ENCODE measurements around the gene TPI1.
"Not testable (repeated sequence)": the region's sequence is repeated elsewhere in the genome, so short reads cannot be mapped to it uniquely, and the experiment has no call there.

TPI1 gene

DNA sequence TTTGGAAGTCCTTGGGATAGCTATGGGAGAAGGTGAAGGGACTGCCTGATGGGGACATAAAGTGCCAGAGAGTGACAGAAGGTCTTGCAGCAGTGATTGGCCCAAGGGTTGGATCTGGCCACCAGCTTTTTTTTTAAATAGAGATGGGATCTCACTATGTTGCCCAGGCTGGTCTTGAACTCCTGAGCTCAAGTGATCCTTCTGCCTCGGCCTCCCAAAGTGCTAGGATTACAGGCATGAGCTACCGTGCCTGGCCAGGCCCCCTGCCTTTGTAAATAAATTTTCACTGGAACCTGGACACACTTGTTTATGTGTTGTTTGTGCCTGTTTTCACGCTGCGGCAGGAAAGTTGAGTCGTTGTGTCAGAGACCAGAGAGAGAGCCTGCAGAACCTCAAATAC, 2.0 kb upstream of the TPI1 start:
- DNase-seq (ENCODE audit: insufficient read length, low spot score); FAIRE-seq: not testable (repeated sequence)

DNA sequence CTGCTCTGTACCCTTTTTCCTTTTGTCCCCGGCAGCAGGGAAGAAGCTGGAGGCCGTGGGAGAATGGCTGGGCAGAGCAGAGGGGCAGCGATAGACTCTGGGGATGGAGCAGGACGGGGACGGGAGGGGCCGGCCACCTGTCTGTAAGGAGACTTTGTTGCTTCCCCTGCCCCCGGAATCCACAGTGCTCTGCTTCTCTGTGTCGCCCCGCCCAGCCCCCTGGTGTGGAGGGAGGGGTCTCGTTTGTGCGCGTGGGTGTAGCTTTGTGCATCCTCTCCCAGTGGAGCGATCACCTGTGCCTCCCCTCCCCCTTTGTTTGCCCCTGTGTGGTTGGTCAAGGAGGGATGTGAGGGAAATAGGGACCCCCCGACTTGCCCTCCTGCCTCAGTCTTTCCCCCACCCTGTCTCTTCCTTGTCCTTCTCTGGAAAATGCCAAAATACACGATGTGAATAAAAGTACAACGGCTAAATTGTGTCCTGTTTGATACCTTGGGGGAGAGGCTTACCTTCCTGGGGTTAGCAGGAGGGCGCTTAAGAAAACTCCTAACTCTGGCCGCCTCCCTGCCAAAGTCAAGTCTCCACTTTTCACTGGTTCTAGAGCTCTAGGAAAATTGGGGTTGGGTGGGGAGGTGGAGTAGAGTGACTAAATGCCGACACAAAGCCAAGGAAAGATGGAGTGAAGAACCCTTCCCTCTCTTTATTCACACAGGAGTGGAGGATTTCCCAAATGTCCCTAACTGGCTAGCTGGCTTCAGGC, 990 bp upstream of the TPI1 start:
- no peak for FAIRE-seq
- no peak for DNase-seq (ENCODE audit: insufficient read length, low spot score)

DNA sequence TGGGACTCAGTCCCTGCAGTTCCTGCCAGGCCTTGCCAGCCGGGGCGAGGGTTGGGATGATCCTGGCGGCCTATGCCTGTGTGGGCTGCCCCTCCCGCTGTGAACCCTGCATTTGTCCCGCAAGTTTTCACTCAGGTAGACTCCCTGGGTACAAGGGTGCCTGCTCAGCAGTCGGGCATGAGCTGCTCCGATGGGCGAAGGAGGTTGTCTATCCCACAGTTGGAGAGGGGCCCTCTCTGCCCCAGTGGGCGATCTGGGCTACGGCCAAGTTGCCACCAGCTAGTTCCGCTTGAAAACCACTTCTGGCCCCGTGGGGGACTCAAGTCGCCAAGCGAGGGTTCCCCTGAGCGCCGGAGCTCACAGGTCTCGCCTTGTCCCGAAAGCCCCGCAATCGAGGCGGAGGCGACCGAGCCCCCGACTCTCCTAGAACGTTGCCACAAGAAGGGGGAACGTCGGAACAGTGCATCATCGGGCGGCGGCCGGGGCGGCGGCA, 365 bp upstream of the TPI1 start:
- peak; percentile 89 for FAIRE-seq

DNA sequence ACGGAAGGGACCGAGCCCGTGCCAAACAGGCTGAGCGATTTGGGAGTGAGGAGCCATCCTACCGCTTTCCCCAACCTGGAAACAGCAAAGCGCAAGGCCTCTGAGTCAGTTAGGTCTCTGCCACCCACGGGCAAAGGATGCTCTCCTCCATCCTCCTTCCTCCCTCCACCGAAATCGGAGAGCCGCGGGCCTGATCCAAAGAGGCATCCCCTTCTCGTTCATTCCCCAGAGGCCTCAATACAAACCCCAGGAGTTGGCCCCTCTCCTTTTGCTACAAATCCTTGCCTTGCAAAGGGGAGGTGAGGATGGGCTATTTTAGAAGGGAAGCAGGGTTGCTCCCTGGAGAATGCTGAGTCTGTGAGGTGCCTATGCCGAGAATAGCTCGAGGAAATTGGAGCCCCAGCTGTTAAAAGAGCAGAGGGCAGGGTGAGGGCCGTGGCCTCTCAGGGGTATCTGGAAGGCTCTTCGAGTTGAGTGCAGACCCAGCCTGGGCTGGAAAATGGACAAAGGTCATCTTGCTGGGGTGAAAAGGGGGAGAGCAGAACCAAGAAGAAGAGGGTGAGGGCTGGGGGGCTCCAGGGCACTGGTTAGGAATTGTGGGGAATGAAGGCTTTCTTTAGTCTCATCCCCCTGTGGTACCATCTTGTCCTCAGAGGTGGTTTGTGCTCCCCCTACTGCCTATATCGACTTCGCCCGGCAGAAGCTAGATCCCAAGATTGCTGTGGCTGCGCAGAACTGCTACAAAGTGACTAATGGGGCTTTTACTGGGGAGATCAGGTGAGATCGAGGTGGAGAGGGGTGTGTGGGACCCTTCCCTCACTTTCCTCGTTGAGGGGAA, 1.1 kb downstream of the TPI1 start:
- DNase-seq (ENCODE audit: insufficient read length, low spot score), result no peak
- peak; percentile 54 for FAIRE-seq

More for the DNA sequence above, 365 bp upstream of the TPI1 start:
- DNase-seq (ENCODE audit: insufficient read length, low spot score), result no peak

DNA sequence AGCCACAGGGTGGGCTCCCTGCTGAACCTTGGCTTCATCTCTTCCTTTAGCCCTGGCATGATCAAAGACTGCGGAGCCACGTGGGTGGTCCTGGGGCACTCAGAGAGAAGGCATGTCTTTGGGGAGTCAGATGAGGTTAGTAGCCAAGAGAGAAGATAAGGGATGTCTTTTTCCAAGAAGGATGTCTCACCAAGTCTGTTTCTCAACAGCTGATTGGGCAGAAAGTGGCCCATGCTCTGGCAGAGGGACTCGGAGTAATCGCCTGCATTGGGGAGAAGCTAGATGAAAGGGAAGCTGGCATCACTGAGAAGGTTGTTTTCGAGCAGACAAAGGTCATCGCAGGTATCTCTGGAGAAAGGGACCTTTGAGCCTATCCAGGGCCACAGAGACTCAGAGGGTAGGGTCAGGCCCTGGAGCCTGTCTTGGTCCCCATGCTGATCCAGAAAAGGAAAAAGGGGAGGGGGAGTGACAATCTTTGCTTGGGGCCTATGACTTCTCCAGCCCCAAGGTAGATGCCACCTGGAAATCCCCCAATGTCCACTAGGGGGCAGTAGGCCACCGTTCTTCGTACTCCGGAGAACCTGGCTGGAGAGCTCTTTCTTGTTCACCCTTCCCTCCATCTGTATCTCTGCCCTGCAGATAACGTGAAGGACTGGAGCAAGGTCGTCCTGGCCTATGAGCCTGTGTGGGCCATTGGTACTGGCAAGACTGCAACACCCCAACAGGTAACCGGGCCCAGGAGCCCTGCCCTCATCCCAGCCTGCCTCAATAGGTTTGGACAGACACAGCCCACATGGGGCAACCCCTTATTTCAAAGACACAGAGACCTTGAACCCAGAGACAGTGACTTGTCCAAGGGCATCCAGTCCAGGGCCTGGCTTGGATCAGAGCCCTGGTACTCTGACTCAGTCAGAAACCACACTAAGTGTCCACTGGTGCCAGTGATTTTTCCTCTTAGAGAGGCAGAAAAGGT, 2.0 kb downstream of the TPI1 start:
- DNase-seq (ENCODE audit: insufficient read length, low spot score), result peak; percentile 73

DNA sequence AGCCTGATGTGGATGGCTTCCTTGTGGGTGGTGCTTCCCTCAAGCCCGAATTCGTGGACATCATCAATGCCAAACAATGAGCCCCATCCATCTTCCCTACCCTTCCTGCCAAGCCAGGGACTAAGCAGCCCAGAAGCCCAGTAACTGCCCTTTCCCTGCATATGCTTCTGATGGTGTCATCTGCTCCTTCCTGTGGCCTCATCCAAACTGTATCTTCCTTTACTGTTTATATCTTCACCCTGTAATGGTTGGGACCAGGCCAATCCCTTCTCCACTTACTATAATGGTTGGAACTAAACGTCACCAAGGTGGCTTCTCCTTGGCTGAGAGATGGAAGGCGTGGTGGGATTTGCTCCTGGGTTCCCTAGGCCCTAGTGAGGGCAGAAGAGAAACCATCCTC, 3.0 kb downstream of the TPI1 start:
- not testable (repeated sequence) for DNase-seq (ENCODE audit: insufficient read length, low spot score); FAIRE-seq

More for the DNA sequence above, 2.0 kb downstream of the TPI1 start:
- peak; percentile 93 for FAIRE-seq

DNA sequence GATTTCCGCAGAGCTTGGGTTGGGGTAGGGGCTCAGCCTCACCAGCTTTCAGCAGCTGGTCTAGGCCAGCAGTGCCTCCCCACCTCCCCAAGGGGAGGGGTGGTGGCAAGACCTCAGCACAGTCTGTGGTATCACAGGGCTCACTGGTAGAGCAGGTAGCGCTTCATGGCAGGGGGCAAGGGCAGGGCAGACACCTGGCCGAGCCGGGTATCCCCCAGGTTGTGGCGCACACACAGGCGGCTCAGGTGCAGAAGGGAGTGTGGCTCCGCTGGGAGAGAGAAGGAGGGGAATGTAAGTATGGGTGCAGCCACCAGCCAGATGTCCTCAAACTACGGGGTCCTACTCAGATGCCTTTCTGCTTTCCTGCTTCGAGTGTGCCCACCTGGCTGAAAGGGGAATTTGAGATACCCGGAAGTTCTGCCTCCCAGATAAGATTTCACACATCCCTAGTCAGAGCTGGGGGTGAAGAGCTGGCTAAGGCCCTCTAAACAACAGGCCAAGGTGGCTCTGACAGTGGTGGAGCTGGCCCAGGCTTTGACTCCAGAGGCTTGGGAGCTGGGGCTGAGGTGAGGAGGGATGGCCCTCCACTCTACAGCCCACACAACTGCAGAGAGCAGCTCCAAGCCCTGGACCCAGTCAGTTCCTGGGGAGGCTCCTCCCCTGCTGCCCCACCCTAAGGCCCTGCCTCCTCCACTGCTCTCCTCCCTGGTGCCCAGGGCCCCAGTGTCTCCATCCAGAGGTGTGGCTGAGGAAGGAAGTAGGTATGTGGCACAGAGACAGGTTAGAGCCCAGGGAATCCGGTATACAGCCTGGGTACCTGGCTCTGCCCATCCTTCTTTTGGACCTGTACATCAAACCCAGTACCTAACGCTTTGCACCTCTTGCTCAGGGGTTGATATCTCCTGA, 4.0 kb downstream of the TPI1 start:
- FAIRE-seq (no peak), DNase-seq (ENCODE audit: insufficient read length, low spot score) (no peak)

DNA sequence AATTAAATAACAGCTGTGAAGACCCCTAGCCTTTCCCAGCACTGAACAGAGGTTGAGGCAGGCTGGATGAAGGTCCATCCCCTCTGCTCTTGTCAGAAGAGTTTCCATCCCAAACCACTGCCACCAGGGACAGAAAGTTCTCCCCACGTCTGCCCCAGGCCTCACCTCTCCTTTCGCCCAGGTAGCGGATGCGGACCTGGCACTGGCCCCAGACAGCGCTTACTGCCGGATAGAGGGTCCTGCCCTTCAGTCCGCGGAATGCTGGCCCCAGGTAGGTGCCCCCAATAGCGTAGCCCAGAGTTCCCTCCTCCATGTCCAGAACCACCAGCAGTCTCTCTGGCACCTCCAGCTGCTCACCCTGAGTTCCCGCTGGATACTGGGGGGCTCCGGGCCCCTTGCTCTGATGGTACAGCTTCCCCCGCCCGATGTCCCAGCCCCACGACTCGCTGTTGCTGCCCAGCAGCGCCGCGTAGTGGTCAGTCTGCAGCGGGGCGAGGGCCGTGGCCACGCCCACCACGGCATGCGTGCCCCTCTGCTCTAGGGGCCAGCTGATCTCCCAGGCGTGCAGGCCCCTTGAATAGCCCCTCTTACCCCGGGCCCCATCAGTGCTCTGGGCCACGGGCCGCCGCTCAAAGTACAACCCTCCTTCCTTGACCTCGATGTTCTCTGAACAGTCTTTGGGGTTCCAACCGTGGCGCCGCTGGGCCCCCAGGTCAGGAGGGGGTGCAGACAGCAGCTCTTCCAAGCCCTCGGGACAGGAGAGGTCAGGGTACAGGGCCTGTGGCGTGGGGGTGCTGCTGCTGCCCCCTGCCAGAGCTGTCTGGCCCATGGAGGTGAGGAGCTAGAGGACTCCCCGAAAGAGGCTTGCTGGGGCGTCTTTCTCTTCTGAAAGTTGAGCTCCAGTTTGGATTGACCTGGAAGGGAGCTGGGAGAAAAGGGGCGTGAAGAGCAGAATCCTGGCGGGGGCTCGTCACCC, 5.0 kb downstream of the TPI1 start:
- DNase-seq (ENCODE audit: insufficient read length, low spot score) (no peak), FAIRE-seq (peak; percentile 70)

DNA sequence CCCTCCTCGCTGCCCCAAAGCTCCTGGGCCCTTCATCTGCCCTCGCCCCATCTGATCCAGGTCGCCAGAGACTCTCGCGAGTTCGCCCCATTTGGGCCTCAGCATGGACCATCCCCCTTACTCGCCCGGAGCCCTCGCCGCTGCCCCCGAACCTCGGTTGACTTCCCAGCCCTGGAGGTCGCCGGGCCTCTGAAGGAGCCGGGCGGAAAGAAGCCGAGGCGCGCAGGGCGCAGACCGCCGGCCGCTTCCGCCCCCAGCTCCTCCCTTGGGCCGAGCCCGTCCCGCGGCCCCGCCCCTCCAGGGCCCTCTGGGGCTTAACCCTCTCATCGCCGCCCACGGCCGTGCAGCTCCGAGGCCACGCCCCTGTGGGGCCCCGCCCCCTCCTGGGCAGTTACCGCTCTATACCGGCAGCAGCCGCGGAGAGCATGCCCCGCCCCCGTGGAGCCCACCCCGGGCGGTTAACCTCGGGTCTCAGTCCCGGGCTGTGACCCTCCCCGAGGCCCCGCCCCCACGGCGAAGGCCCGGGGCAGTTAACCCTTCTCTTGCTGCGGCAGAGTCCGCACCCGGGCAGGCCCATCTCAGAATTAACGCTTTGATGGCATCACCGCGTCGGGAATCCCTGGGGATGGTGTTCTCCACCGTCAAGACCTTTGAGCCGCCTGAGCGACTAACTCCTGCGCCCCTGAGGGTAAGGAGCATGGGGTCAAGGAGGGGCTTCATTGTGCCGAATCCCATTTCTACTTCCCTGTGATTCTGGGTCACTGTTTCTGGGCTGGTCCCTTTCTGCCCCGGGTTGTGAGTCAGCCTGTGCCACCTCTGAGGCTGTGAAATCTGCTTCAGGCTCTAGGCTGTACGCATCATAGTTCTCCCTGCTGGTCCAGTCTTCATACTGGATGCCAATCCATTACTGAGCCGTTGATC, 6.0 kb downstream of the TPI1 start, which contains the start of gene SPSB2:
Gene SPSB2 (minus strand): TSS at position 210 of the 921 bp plus-strand sequence. CDS start 402 bp downstream, outside the sequence.
- peak; percentile 78 for FAIRE-seq
- peak; percentile 89 for DNase-seq (ENCODE audit: insufficient read length, low spot score)

DNA sequence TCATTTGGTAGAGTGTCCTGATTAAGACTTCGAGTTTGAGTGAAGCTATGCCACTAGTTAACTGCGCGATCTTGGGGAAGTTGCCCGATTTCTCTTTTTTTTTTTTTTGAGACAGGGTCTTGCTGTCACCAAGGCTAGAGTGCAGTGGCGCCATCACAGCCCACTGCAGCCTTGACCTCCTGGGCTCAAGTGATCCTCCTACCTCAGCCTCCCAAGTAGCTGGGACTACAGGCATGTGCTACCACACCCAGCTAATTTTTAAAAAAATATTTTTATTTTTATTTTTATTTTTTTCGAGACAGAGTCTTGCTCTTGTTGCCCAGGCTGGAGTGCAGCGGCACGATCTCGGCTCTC, 6.7 kb downstream of the TPI1 start:
- FAIRE-seq; DNase-seq (ENCODE audit: insufficient read length, low spot score): not testable (repeated sequence)

DNA sequence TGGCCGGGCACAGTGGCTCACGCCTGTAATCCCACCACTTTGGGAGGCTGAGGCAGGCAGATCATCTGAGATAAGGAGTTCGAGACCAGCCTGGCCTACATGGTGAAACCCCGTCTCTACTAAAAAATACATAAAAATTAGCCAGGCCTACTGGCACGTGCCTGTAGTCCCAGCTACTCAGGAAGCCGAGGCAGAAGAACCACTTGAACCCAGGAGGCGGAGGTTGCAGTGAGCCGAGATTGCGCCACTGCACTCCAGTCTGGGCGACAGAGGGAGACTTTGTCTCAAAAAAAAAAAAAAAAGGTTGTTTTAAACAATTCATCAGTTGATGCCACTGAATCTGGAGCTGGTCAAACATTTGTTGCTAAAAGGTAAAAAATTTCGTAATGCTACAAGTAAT, 12.5 kb downstream of the TPI1 start:
- FAIRE-seq; DNase-seq (ENCODE audit: insufficient read length, low spot score): not testable (repeated sequence)

DNA sequence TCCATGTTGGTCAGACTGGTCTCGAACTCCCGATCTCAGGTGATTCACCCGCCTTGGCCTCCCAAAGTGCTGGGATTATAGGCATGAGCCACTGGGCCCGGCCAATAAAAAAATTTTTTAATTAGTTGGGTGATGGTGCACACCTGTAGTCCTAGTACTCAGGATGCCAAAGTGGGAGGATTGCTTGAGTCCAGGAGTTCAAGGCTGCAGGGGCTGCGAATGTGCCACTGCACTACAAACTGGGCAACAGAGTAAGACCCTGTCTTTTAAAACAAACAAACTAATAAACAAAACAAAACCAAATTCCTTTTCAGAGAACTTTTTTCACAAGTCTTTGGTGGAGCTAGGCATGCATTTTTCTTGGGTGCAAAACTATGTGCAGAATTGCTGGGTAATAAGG, 15.9 kb downstream of the TPI1 start:
- DNase-seq (ENCODE audit: insufficient read length, low spot score) (no peak), FAIRE-seq (no peak)

DNA sequence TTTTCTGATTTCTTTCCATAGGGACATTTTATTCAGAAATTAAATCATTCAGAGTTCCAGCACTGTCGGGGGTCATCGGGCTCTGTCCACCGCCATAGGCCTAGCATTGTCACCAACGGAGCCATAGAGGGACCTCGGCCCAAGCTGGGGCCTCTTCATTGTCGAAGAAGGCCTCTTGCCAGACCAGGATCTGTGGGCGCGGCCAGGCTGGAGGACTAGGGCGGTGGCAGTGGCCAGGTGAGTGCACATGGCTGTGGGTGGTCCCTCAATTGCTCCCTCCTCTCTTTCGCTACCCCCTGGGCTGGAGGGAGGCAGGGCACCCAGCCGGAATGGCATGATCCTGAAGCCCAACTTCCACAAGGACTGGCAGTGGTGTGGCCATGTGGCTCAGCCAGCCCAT, 16.4 kb downstream of the TPI1 start:
- DNase-seq (ENCODE audit: insufficient read length, low spot score), result no peak
- no peak for FAIRE-seq

DNA sequence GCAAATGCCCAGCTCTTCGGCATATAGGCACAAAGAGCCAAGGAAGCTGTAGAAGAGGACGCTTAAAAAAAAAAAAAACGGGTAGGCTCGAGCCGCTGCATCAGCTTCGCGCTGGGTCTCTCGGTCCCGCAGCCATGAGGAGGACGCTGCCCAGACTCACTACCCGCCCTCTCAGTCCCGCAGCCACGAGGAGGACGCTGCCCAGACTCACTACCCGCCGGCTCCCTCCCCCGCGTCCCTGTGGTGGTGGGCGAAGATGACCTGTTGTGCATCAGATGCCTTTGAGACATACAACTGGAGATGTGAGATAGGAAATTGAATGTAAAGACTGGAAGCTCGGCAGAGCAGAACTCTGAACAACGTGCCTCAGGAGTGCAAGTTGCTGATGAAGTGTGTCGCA, 17.2 kb downstream of the TPI1 start:
- FAIRE-seq, result no peak
- DNase-seq (ENCODE audit: insufficient read length, low spot score), result no peak

DNA sequence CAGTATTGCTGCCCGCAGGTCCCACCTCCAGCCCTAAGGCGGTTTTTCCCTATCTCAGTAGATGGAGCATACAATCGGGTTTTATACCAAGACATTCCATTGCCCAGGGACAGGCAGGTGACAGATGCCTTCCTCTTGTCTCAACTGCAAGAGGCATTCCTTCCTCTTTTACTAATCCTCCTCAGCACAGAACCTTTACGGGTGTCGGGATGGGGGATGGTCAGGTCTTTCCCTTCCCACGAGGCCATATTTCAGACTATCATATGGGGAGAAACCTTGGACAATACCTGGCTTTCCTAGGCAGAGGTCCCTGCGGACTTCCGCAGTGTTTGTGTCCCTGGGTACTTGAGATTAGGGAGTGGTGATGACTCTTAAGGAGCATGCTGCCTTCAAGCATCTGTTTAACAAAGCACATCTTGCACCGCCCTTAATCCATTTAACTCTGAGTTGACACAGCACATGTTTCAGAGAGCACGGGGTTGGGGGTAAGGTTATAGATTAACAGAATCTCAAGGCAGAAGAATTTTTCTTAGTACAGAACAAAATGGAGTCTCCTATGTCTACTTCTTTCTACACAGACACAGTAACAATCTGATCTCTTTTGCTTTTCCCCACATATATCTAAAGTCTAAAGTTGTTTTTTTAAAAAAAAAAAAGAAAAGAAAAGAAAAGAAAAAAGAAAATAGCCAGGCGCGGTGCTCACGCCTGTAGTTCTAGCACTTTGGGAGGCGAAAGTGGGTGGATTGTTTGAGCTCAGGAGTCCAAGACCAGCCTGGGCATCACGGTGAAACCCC, 19.1 kb downstream of the TPI1 start:
- not testable (repeated sequence) for DNase-seq (ENCODE audit: insufficient read length, low spot score); FAIRE-seq

DNA sequence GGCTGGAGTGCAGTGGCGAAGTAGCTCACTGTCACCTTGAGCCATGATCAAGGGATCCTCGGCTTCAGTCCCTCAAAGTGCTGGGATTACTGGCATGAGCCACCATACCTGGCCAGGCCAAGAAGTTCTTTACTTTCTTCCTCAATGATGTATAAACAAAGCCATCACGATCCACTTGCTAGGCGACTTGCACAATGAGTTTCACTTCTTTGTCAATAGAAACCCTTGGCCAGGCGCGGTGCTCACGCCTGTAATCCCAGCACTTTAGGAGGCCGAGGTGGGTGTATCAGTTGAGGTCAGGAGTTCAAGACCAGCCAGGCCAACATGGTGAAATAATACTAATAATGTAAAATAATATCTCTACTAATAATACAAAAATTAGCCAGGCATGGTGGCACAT, 20.1 kb downstream of the TPI1 start:
- FAIRE-seq (no peak), DNase-seq (ENCODE audit: insufficient read length, low spot score) (no peak)
